Sigmoid colon (tissue), 4 donors: ENCODE results near the gene TTN.

Source experiments
- CTCF ChIP-seq, 4 experiments: fragments of 450-650 bp in 3 of 4; fragments of 200-600 bp in 1 of 4; IDR thresholded peaks; one replicate each; pipeline ENCODE4 v1.5.1; 2016 to 2019; ENCODE audit warnings: antibody characterized with exemption in 4 of 4, mild to moderate bottlenecking in 3 of 4, moderate library complexity in 2 of 4
- EP300 ChIP-seq, 4 donors: sonication (generic); formaldehyde crosslinking; IDR thresholded peaks; one replicate each; pipeline ENCODE4 v1.6.1; 2017; ENCODE audit warnings: antibody characterized with exemption in 4 of 4
- POLR2A ChIP-seq, 2 donors: fragments of 450-650 bp; IDR thresholded peaks; one replicate each; pipeline ENCODE4 v1.6.1; 2016; ENCODE audit warnings: antibody characterized with exemption in 2 of 2, mild to moderate bottlenecking in 2 of 2, moderate library complexity in 2 of 2
- POLR2AphosphoS5 ChIP-seq, 4 donors: sonication (generic); formaldehyde crosslinking; IDR thresholded peaks; one replicate each; pipeline ENCODE4 v1.6.1; 2017; ENCODE audit warnings: antibody characterized with exemption in 4 of 4

DNA sequence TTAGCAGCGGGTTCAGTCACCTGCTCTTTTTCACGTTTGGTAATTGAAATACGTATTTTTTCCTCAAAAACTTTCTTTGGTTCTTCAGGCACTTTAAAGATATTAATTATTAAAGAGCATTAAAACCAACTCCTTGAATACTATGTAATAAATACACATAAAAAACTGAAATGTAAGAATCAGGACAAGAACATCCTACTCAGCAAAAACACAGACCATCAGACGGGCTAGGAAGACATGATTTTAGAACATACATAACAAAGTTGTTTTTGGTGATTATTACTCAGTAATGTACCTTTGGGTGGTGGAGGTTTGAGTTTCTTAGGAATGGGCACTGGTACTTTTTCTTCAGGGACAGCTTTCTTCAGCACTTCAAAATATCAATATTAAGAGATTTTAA is 126.1 kb downstream of the TTN start:
- no peak for TF ChIP-seq CTCF (IDR thresholded peaks at IDR 0.05)
- TF ChIP-seq POLR2A (IDR thresholded peaks at IDR 0.05), result no peak
- TF ChIP-seq EP300 (IDR thresholded peaks at IDR 0.05), result no peak
- TF ChIP-seq POLR2AphosphoS5 (IDR thresholded peaks at IDR 0.05), result no peak
